Astrocyte (in vitro differentiated cells and primary cell): ENCODE measurements around the gene CD7.

Experiments
- CTCF ChIP-seq: IDR thresholded peaks from 2 replicates; pipeline ENCODE4 v1.5.1; 2011; ENCODE audit warnings: low read depth, mild to moderate bottlenecking, inconsistent platforms, low read length, moderate library complexity; ENCODE audit not compliant: insufficient read depth
- EZH2 ChIP-seq: IDR thresholded peaks from 2 replicates; pipeline ENCODE4 v1.6.1; 2012; ENCODE audit warnings: mild to moderate bottlenecking, low read length, inconsistent platforms; ENCODE audit not compliant: insufficient read depth

- TF ChIP-seq CTCF, result no peak
- no peak for TF ChIP-seq EZH2
Observed at GRCh38 chr17:82302991-82303943, 14.1 kb downstream of the CD7 start.
